Measurements from ENCODE around the gene TXNIP. TPM values are rescaled to one million over a fixed set of nuclear protein-coding genes. Genes with fewer than 3 reads are reported as not detected.

Gene TXNIP
- total RNA-seq, 3 donors from 2014 or later (not counting 1 experiment from before 2014, with no cell fraction given) = 984 to 1,724 (median 1,422) TPM

DNA sequence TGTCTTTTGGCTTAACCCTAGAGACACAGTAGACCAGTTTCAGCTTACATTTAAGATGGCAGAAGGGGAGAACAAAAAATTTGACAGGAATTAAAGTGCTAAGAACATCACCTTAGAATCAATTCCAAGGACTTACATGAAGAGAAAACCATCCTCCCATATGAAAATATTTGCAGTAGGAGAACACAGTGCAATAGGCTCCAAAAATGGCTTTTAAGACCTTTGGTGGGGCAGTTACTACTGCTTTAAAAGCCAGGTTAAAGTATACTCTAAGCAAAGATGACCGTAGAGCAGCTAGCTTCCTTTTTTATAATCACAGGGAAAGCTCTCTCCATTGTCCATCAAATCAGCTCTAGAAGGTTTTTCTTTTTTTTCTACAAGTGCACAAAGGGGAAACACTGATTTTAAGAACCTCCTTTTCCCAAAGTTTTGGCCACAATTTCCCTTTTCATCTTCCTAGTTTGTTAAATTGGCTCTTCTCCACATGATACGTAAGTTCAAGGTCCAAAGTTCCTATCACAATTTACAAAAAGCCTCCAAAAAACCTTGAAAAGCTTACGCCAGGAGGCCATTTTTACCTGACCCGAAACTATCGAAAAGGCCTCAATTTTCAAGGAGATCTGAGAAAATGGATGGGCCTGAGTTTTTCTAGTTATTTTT is 3.3 kb downstream of the TXNIP start:
- DNase-seq = no peak
- TF ChIP-seq, protein P1, sequence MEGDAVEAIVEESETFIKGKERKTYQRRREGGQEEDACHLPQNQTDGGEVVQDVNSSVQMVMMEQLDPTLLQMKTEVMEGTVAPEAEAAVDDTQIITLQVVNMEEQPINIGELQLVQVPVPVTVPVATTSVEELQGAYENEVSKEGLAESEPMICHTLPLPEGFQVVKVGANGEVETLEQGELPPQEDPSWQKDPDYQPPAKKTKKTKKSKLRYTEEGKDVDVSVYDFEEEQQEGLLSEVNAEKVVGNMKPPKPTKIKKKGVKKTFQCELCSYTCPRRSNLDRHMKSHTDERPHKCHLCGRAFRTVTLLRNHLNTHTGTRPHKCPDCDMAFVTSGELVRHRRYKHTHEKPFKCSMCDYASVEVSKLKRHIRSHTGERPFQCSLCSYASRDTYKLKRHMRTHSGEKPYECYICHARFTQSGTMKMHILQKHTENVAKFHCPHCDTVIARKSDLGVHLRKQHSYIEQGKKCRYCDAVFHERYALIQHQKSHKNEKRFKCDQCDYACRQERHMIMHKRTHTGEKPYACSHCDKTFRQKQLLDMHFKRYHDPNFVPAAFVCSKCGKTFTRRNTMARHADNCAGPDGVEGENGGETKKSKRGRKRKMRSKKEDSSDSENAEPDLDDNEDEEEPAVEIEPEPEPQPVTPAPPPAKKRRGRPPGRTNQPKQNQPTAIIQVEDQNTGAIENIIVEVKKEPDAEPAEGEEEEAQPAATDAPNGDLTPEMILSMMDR (IDR thresholded peaks at IDR 0.05) = no peak

DNA sequence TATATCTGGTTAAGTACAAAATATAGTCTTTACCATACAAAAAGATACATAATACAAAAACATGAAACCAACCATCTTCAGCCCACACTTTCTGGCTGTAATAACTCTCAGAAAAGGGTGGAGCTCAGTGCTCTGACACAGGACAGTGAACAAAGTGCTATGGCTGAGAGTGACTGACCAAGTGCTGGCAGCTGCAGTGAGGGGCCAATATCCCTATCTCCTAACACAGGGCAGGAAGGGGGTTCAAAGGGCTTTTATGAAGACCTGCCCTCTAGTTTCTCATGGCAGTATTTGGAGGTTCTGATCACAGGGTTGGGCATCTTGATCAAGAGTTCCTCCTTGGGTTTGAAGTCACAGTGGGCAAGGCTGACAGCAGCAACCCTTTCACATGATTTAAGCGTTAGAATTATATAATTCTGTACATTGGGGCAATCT is 3.9 kb downstream of the TXNIP start:
- H3K27me3 Mint-ChIP-seq (ENCODE audit: low read depth in 2 of 2) = no peaks in the 10 kb centered on the region
- peaks cover 47% of the 10 kb centered on the region for H3K36me3 Mint-ChIP-seq
- H3K36me3 ChIP-seq (ENCODE audit: control insufficient read depth, insufficient read depth, low read length) = peaks cover 41% of the 10 kb centered on the region
- peaks cover 31% of the 10 kb centered on the region for H3K4me1 ChIP-seq (ENCODE audit: control insufficient read depth, insufficient read depth, low read length)
- H3K4me3 ChIP-seq (ENCODE audit: low read length) = peak overlapping the region; percentile 64
- DNase-seq (peak in 1 of 2 donors; percentile 28), ATAC-seq (no peak)
- H3K4me3 Mint-ChIP-seq = peak overlapping the region; percentile 97
- intact Hi-C loops (cut with micrococcal nuclease) = no loop called here
- H3K27ac Mint-ChIP-seq = peak overlapping the region; percentile 97 to 99
- H3K9me3 ChIP-seq (ENCODE audit: control insufficient read depth, insufficient read depth, low read length) = no peaks in the 10 kb centered on the region
- H3K4me1 Mint-ChIP-seq = peaks cover 65 to 72% of the 10 kb centered on the region in 2 donors
- 38% methylated on average over 1 of the region's 1 CpG for WGBS (ENCODE audit: insufficient coverage)
- peak overlapping the region; percentile 88 for H3K27ac ChIP-seq (ENCODE audit: low read length)
- no peaks in the 10 kb centered on the region for H3K9me3 Mint-ChIP-seq
- no peaks in the 10 kb centered on the region for H3K27me3 ChIP-seq (ENCODE audit: control insufficient read depth, insufficient read depth, low read length)
- TF ChIP-seq, protein P1 (IDR thresholded peaks at IDR 0.05) = no peak

More for the DNA sequence above, 3.3 kb downstream of the TXNIP start:
- Mint-ChIP-seq H3K27me3 (ENCODE audit: low read depth in 2 of 2) (no peaks in the 10 kb centered on the region), H3K27ac (peak overlapping the region; percentile 97 to 99), H3K36me3 (peaks cover 47% of the 10 kb centered on the region), H3K4me1 (peaks cover 66 to 72% of the 10 kb centered on the region in 2 donors), H3K4me3 (peak overlapping the region; percentile 97), H3K9me3 (no peaks in the 10 kb centered on the region)
- ATAC-seq = no peak
- intact Hi-C loops (cut with micrococcal nuclease) = no loop called here
- Histone ChIP-seq H3K9me3 (ENCODE audit: control insufficient read depth, insufficient read depth, low read length) (no peaks in the 10 kb centered on the region), H3K27me3 (ENCODE audit: control insufficient read depth, insufficient read depth, low read length) (no peaks in the 10 kb centered on the region), H3K36me3 (ENCODE audit: control insufficient read depth, insufficient read depth, low read length) (peaks cover 41% of the 10 kb centered on the region), H3K4me3 (ENCODE audit: low read length) (peak overlapping the region; percentile 64), H3K4me1 (ENCODE audit: control insufficient read depth, insufficient read depth, low read length) (peaks cover 31% of the 10 kb centered on the region), H3K27ac (ENCODE audit: low read length) (peak overlapping the region; percentile 88)
- WGBS (ENCODE audit: insufficient coverage) = 28% methylated on average over 2 of the region's 5 CpGs

- peak overlapping the region; percentile 88 for H3K27ac ChIP-seq (ENCODE audit: low read length)
- no peaks in the 10 kb centered on the region for H3K27me3 Mint-ChIP-seq (ENCODE audit: low read depth in 2 of 2)
- TF ChIP-seq, protein P1 (IDR thresholded peaks at IDR 0.05) = no peak
- ATAC-seq = no peak
- DNase-seq = peak in 1 of 2 donors; percentile 38
- peaks cover 41% of the 10 kb centered on the region for H3K36me3 ChIP-seq (ENCODE audit: control insufficient read depth, insufficient read depth, low read length)
- H3K4me1 Mint-ChIP-seq = peaks cover 60 to 66% of the 10 kb centered on the region in 2 donors
- H3K27me3 ChIP-seq (ENCODE audit: control insufficient read depth, insufficient read depth, low read length) = no peaks in the 10 kb centered on the region
- H3K27ac Mint-ChIP-seq = peak overlapping the region; percentile 97 to 99
- intact Hi-C loops (cut with micrococcal nuclease) = no loop called here
- no peaks in the 10 kb centered on the region for H3K9me3 ChIP-seq (ENCODE audit: control insufficient read depth, insufficient read depth, low read length)
- peaks cover 47% of the 10 kb centered on the region for H3K36me3 Mint-ChIP-seq
- H3K4me3 Mint-ChIP-seq = peak overlapping the region; percentile 97
- 78% methylated on average over 6 of the region's 10 CpGs for WGBS (ENCODE audit: insufficient coverage)
- H3K9me3 Mint-ChIP-seq = no peaks in the 10 kb centered on the region
- peaks cover 26% of the 10 kb centered on the region for H3K4me1 ChIP-seq (ENCODE audit: control insufficient read depth, insufficient read depth, low read length)
- H3K4me3 ChIP-seq (ENCODE audit: low read length) = peak overlapping the region; percentile 64
Observed at GRCh38 chr1:145991735-145992412, 4.5 kb downstream of the TXNIP start.

All from natural killer cell (primary cell).